NCI-H82 (cell line): Measurements from ENCODE around the gene EPHB3.

Source experiments
- DNase-seq: peaks from one replicate; lab custom pipeline; 2025; lab: John Stamatoyannopoulos, UW

The EPHB3 gene

DNA sequence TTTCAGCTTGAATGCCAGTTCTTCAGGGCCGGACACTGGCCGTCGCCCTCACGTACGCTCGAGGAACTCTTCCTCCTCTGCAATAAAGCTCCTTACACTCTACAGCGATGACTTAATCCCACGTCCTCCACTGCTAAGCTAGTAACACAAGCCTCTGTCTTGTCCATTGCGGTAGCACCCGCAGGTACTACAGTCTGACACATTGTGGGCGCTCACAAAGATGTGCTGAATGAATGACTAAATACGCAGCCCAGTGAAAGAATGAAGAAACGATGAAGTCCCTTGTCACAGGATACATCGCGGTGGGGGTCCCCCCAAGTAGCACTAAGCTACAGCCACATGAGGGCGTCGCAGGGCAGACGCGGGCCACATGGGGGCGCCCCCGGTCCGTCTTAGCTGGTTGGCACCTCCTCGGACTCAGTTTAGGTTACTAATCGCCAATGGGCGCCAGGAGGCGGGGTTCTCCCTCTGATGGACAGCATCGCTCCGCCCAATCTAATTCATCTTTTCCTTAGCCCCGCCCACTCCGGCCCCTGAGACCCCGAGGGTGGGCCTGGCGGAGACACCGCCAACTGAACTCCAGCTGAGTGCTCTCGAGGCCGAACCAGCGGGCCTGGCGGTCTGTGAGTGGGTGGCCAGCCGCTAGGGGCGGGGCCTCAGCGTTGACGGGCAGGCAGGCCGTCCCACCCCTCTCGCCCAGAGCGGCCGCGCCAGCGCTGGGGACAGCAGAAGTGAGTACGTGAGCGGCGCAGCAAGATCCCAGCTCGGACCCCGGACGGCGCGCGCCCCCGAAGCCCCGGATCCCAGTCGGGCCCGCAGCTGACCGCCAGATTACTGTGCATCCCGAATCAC, at the start of gene EPHB3:
Gene EPHB3 (plus strand): TSS at position 725 of the 852 bp plus-strand sequence. CDS start 451 bp downstream, outside the sequence.
- peak; percentile 100 for DNase-seq

DNA sequence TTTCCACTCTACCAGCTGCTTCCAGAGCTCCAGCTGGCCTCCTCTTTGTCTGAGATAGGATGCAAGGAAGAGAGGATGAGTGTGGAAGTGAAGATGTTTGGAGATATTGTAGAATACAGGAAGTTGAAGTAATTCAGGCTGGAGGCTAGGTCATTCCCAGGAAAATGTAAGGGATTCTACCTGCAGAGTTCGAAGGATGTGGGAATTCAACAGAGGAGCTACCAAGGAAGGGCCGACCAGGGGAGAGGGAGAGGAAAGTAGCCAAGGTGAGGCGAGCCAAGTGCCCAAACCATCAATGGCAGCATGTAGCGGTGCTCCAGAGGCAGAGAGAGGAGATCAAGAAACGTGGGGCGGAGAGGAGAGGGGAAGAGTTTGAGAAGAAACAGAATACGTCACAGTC, 49.0 kb upstream of the EPHB3 start:
- DNase-seq, result no peak

DNA sequence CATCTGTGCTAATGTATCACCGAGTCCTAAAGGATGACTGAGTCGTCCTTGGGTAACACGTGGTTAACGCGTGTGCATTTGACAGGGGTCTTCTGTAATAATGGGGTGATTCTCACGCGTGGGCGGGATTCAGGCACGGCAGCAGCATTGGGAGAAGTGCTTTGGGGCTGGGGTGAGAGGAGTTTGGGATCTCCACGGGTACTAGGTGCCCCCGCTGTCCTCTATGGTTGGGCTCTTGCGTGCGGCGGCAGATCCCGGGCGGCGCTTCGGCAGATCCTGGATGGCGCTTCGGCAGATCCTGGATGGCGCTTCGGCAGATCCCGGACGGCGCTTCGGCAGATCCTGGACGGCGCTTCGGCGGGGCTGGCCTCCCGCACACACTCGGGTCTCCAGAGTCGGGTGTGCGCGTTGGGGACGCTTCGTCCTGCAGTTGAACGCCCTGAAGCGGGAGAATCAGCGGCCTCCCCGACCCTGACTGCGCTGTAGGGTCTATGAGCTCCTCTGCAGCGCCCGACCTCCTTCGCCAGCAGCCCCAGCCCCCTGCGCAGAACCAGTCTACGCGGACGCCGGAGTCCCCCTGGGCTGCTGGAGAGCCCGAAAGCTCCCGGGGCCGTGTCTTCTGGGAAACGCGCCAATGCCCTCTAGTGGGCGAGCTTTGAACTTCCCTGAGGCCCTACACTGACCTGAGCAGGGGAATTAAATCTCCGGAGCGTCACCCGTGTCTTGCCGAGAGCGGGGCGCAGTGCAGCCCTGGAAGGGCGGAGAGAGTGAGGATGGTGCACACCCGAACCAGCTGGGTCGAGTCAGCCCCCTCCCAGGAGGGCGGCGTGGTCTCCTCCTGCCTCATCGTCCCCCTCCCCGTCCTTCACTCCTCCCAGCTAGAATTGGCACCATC, 48.1 kb upstream of the EPHB3 start:
- DNase-seq, result peak; percentile 97

DNA sequence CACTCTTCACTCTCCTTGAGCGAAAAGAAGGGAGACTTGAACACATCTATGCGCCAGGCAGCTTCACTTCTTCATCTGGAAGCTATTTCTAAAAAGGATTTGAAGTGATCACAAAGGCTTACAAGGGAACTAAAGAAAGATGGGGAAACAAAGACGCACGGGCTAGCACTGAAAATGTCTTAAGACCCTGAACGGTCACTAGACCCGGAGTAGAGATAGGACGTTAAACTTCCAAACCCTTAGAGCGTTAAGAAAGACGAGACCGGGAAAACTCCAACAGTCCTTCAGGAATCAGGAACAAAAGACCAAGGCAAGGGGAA, 47.5 kb upstream of the EPHB3 start:
- DNase-seq, result no peak

GRCh38 chr3:184523825-184524615, 37.6 kb upstream of the EPHB3 start:
- DNase-seq, result peak; percentile 43

DNA sequence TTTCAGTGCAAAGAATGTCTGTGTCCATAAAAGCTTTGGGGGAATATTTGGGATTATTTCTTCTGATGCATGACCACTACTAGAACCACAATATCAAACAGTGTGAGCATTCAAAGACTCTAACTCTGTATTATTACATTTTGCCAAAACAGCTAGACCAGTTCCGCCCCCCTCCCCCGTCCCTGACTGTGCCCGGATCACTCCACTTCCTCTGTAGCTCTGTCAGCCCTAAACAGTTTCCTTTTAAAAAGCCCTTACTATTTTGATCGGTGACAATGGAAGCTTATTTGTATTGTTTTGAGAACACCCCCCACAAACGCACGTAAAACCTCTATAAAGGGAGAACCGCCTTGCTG, 36.6 kb upstream of the EPHB3 start:
- no peak for DNase-seq

DNA sequence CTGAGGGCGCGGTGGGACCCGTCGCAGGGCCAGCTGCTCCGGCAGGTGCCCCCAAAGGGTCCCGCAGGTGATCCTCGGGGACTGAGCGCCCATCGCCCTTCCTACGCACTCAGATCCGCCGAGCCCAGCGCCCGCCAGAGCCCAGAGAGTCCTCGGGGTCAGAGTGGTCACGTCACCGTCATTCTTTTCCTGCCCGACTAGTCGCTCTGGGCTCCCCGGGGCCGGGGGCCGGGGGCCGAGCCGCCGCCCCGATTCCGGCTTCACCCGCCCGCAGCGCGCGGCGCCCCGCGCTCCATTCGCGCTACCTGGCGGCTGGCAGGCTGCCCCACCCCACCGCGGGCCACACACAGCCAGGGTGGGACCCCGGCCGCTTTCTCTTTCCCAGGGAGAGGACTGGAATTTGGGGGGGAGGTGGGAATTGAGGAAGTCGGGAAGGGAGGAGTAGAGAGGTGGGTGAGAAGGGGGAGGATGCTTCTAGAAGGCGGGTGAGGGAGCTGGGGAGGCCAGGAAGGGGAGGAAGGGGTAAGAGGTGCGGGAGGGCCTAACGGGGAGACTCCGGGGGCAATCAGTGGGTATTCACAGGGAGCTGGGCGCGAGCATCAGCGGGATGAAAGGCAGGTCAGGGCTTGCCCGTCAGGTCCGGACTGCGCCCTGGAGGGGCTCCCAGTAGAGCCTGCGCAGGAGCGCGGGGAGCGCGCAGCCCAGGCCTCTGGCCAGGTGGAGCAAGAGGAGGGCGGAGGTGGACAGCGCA, 36.1 kb upstream of the EPHB3 start:
- DNase-seq, result no peak

DNA sequence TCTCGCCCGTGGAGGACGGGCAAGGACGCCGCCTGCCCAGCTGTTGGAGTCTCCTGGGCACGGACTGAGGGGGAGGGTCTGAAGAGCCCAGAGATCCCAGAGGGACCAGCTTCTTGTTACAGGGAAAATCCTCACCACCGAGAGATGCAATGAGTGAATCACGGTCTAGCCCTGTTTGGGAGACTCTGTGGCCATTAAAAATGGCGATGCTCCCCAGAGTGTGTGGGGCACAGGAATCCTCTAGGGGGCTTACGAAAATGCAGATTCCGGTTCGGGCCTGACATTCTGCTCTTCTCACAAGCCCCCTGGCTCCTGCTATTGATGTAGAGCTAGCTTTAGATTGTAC, 35.5 kb upstream of the EPHB3 start:
- peak; percentile 52 for DNase-seq

GRCh38 chr3:184531626-184532280, 29.8 kb upstream of the EPHB3 start:
- no peak for DNase-seq

DNA sequence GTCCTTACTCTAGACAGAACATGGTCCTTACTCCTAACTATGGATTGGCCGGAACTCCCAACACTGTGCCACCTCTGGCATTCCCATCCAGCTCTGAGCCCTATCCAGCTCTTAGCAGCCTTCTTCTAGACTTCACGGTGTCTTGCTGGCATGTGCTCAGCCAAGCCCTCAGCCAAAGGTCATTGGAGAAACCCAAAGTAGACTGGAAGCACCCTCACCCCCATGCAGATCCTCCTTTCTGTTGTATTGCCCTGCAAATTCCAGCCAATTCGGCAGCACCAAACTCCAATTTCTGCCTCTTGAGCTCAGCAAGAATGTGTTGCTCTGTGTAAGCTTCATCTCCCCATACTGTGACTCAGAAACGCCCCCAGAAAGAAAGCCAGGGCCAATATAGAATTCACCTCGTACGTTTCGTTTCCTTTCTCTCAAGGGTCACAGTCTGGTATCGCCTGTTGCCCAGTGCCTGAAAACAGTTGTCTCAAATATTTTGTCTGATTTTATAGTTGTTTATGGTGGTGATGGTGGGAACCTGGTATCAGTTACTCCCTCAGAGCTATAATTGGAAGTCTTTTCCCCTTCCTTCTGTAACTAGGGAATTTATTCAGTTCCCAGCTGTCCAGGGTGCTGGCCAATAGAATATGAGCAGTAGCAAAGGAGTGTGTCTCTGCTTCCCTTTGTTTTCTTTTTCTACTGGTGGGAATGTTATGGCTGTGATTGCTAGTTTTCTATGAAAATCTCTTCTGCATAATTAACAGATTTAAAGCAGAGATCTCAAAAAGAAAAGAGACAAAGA, 28.4 kb upstream of the EPHB3 start:
- no peak for DNase-seq

DNA sequence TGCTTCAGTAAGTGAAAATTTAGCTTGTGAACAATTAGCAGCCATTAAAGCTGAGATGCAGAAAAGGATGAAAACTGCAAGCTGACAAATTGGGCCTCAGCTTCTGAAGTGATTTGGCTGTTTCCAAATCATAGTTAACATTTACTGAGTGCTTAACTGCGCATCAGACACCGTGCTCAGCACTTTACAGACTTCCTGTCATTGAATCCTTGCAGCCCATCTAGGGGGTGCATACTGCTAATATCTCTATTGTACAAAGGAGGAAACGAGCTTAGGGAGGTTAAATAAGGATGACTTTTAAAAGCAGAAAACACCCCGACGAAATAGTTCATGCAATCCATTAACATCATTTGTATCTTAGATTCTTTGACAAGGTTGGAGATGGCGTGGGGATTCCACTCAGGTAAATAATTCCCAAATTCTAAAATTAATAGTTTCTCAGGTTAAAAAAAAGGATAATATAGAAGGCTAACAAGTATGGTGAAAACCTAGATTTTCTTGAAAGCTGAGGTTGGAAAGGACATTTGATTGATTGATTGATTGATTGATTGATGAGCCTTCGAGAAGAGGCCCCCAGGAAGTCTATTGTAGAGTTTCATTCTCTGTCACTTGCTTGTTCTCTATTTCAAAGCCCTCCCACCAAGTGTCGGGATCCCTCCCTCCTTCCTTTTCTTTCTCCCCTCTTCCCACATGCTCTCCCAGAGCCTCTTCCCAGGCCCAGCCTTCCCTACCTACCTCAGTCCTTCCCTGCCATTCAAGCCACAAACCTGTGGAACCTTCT, 23.5 kb upstream of the EPHB3 start:
- DNase-seq, result no peak

- no peak for DNase-seq
Observed at GRCh38 chr3:184538666-184539431, 22.7 kb upstream of the EPHB3 start.

DNA sequence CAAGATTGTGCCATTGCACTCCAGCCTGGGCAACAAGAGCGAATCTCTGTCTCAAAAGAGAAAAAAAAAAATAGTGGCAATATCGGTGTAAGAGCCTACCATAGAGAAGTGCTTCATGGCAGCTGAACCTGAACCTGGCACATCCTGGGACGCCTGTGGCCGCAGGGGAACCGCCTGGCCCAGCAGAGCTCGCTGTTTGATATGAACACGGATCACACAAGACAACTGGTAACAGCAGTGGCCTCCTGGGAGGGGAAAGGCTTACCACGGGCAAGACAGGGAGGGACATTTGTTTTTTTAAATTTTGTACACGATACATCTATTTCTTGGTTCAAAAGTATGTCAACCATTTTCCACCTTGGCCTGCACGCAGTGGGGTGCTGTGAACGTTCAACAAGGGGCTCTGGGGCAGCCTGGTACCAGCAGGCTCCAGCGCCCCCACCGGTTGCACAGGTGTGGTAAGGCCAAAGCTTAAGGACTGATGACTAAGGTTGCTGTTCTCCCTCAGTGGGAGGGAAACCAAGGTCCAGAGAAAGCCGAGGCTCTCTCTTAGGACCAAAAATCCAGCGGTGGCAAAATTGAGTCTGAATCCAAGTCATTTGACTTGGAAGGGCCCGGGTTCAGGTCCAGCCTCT, 21.7 kb upstream of the EPHB3 start:
- DNase-seq, result no peak

- DNase-seq, result peak; percentile 87
Observed at GRCh38 chr3:184540777-184541681, 20.6 kb upstream of the EPHB3 start.

- no peak for DNase-seq
Observed at GRCh38 chr3:184541886-184542562, 19.6 kb upstream of the EPHB3 start.

- DNase-seq, result no peak
Observed at GRCh38 chr3:184542577-184542976, 19.0 kb upstream of the EPHB3 start.

GRCh38 chr3:184543256-184543655, 18.3 kb upstream of the EPHB3 start:
- DNase-seq, result no peak
